Ishikawa (cell line): Measurements from ENCODE around the gene KRTAP4-3.

Source experiments
- CEBPB ChIP-seq: IDR thresholded peaks from 2 replicates; pipeline ENCODE4 v1.6.1; 2012
- CREB1 ChIP-seq: IDR thresholded peaks from 2 replicates; pipeline ENCODE4 v1.6.1; 2012; ENCODE audit warnings: low read depth
- EGR1 ChIP-seq: IDR thresholded peaks from 2 replicates; pipeline ENCODE4 v1.6.1; 2012
- EP300 ChIP-seq: IDR thresholded peaks from 2 replicates; pipeline ENCODE4 v1.6.1; 2012; ENCODE audit warnings: borderline replicate concordance
- FOXM1 ChIP-seq: IDR thresholded peaks from 2 replicates; pipeline ENCODE4 v1.6.1; 2012; ENCODE audit warnings: low read depth, borderline replicate concordance
- NFIC ChIP-seq: IDR thresholded peaks from 2 replicates; pipeline ENCODE4 v1.6.1; 2012
- RAD21 ChIP-seq: IDR thresholded peaks from 2 replicates; pipeline ENCODE4 v1.6.1; 2012; ENCODE audit warnings: low read depth
- TAF1 ChIP-seq: IDR thresholded peaks from 2 replicates; pipeline ENCODE4 v1.6.1; 2012; ENCODE audit warnings: low read depth, mild to moderate bottlenecking
- TCF12 ChIP-seq: IDR thresholded peaks from 2 replicates; pipeline ENCODE4 v1.6.1; 2012; ENCODE audit warnings: low read depth
- TEAD4 ChIP-seq: IDR thresholded peaks from 2 replicates; pipeline ENCODE4 v1.6.1; 2012
- YY1 ChIP-seq: IDR thresholded peaks from 2 replicates; pipeline ENCODE4 v1.6.1; 2012; ENCODE audit warnings: low read depth
- ZBTB7A ChIP-seq: IDR thresholded peaks from 2 replicates; pipeline ENCODE4 v1.6.1; 2012; ENCODE audit warnings: low read depth
- TF ChIP-seq, protein P1 (sequence below): IDR thresholded peaks from 2 replicates; pipeline ENCODE4 v1.6.1; 2012
- TF ChIP-seq, protein P2 (sequence below): IDR thresholded peaks from 2 replicates; pipeline ENCODE4 v1.6.1; 2012; ENCODE audit warnings: low read depth, mild to moderate bottlenecking
- TF ChIP-seq, protein P3 (sequence below): IDR thresholded peaks from 2 replicates; pipeline ENCODE4 v1.6.1; 2012

Gene KRTAP4-3

DNA sequence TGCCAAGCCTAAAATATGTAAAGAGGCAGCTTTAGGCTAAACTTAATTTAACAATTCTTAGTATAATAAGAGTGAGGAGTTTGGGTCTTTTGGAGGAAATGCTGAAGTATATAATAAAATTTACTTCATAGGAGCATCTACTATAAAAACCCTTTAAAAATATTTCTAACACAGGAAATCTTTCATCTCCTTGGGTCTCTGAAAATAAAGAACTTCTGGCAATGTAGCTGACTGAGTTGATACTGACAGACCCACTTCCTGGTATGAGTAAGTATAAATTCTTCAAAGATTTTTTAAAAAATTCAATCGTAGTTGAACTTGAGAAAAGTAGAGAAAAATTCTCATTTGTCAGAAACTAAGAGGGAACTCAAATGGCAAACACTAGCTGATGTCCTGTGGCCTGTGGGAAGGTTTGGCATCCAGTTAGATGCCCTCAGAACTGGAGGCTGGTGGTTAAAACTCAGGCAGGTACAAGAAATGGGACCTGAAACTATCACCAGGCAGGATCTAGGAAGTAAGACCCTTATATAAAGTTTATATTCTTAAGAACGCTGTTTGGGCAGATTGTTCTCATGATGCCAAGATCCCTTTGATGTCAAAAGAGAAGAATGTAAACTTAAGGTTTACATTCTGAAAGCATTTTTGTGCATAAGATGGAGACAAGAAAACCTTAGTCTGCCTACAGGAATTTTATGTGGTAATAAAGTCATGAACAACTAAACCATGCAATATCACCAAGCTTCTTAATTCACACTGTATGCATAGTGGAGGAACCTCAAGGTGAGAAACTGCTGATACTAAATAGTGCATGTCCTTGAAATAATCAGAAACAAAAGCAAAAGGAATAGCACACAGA is 33.9 kb downstream of the KRTAP4-3 start:
- TF ChIP-seq TCF12 (no peak), CEBPB (no peak), YY1 (no peak), RAD21 (no peak)

DNA sequence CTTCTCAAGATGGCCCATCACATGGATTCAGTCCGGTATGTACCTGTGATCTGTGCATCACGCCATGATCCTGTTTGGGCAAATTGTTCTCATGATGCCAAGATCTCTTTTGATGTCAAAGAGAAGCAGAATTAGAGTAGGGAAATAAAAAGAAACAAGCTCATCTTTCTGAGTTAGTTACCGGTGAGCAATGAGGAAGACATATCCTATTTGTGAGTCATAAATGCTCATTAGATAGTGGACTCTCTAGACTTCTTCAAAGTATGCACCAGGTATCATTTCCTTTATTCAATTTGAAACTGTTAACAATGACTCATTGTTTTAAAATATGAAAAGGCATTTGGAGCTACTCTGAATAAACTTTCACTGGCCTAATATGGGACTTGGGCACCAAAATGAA is 36.0 kb downstream of the KRTAP4-3 start:
- TF ChIP-seq, protein P1, sequence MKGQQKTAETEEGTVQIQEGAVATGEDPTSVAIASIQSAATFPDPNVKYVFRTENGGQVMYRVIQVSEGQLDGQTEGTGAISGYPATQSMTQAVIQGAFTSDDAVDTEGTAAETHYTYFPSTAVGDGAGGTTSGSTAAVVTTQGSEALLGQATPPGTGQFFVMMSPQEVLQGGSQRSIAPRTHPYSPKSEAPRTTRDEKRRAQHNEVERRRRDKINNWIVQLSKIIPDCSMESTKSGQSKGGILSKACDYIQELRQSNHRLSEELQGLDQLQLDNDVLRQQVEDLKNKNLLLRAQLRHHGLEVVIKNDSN = no peak
- TF ChIP-seq, protein P2, sequence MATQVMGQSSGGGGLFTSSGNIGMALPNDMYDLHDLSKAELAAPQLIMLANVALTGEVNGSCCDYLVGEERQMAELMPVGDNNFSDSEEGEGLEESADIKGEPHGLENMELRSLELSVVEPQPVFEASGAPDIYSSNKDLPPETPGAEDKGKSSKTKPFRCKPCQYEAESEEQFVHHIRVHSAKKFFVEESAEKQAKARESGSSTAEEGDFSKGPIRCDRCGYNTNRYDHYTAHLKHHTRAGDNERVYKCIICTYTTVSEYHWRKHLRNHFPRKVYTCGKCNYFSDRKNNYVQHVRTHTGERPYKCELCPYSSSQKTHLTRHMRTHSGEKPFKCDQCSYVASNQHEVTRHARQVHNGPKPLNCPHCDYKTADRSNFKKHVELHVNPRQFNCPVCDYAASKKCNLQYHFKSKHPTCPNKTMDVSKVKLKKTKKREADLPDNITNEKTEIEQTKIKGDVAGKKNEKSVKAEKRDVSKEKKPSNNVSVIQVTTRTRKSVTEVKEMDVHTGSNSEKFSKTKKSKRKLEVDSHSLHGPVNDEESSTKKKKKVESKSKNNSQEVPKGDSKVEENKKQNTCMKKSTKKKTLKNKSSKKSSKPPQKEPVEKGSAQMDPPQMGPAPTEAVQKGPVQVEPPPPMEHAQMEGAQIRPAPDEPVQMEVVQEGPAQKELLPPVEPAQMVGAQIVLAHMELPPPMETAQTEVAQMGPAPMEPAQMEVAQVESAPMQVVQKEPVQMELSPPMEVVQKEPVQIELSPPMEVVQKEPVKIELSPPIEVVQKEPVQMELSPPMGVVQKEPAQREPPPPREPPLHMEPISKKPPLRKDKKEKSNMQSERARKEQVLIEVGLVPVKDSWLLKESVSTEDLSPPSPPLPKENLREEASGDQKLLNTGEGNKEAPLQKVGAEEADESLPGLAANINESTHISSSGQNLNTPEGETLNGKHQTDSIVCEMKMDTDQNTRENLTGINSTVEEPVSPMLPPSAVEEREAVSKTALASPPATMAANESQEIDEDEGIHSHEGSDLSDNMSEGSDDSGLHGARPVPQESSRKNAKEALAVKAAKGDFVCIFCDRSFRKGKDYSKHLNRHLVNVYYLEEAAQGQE = no peak
- TF ChIP-seq YY1 (no peak), RAD21 (no peak), EGR1 (no peak), CREB1 (no peak), TAF1 (no peak), ZBTB7A (no peak), NFIC (no peak), TEAD4 (no peak), EP300 (no peak), FOXM1 (no peak), CEBPB (no peak), TCF12 (no peak)
- TF ChIP-seq, protein P3, sequence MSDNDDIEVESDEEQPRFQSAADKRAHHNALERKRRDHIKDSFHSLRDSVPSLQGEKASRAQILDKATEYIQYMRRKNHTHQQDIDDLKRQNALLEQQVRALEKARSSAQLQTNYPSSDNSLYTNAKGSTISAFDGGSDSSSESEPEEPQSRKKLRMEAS = no peak

DNA sequence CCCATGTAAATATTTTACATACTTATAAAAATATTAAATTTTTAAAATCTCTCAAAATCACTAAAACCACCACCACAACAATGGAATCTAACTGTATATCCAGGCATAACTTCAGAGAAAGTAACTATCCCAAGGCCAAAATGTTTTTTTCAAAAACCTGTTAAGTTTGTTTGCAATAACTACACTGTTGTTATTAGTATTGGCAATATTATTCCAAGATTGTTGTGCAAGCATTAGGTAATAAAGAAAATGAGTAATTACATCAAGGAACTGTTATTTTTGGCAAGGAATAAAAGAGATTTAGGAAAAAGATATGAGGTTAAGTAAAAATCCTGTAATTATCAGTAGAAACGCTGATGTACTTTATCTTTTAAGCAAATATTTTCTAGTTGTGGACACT is 40.6 kb downstream of the KRTAP4-3 start:
- TF ChIP-seq YY1 (no peak), TCF12 (no peak), EP300 (no peak), FOXM1 (no peak), CREB1 (no peak), EGR1 (no peak), TEAD4 (no peak), RAD21 (no peak), ZBTB7A (no peak), CEBPB (no peak), NFIC (no peak), TAF1 (no peak)
- TF ChIP-seq, protein P3 = no peak
- TF ChIP-seq, protein P2 = no peak
- TF ChIP-seq, protein P1 = no peak

DNA sequence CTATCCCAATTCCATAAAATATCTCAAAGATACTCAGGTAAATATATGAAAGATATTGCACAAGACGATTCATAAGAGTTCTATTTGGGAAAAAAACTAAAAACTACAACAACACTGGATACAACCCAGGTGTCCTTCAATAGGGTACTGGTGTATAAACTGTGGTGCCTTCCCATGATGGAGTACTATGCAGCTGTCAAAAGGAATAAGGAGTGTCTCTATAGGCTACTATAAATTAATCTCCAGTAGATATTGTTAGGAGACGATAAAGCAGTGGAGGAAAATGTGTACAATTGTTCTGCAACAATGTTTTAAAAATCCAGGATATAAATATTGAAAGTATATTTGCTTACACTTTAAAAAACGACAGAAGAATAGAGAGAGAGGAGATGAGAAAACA is 41.6 kb downstream of the KRTAP4-3 start:
- TF ChIP-seq TCF12 = no peak
- TF ChIP-seq, protein P2 = no peak
- TF ChIP-seq TEAD4 = no peak
- no peak for TF ChIP-seq FOXM1
- TF ChIP-seq ZBTB7A = no peak
- no peak for TF ChIP-seq NFIC
- TF ChIP-seq, protein P3 = no peak
- TF ChIP-seq YY1 = no peak
